ENCODE measurements around the gene ZFR. TPM values are rescaled to one million over a fixed set of nuclear protein-coding genes. Genes with fewer than 3 reads are reported as not detected.

ZFR gene
- total RNA-seq (10 to 100 TPM; 47.1 to 49.5 TPM), polyA plus RNA-seq (ENCODE audit: insufficient read length in 6 of 6) (100 to 1,000 TPM in 4 of 6 donors, 10 to 100 TPM in 2; 90.2 to 116 (median 109) TPM)
- long read RNA-seq, donor 1, full-length matches to known transcripts, result 36 of 87 reads
- long read RNA-seq, donor 1, partial matches to known transcripts, result 51 of 87 reads
- long read RNA-seq, donor 1, other reads (novel, unspliced or antisense), result 0 of 87 reads
- long read RNA-seq, donor 2, full-length matches to known transcripts, result 21 of 775 reads
- long read RNA-seq, donor 2, partial matches to known transcripts, result 276 of 775 reads
- long read RNA-seq, donor 2, other reads (novel, unspliced or antisense), result 478 of 775 reads
- long read RNA-seq, donor 3, full-length matches to known transcripts, result 25 of 44 reads
- long read RNA-seq, donor 3, partial matches to known transcripts, result 19 of 44 reads
- long read RNA-seq, donor 3, other reads (novel, unspliced or antisense), result 0 of 44 reads
- long read RNA-seq, donor 4, transcript ZFR-204 (6 exons, 1,159 nt), result major isoform, 5 of 16 reads
- long read RNA-seq, donor 4, partial matches to known transcripts, result 8 of 16 reads
- long read RNA-seq, donor 4, other reads (novel, unspliced or antisense), result 3 of 16 reads
- long read RNA-seq, donor 5, full-length matches to known transcripts, result 17 of 37 reads
- long read RNA-seq, donor 5, partial matches to known transcripts, result 20 of 37 reads
- long read RNA-seq, donor 5, other reads (novel, unspliced or antisense), result 0 of 37 reads
- long read RNA-seq, donor 6, full-length matches to known transcripts, result 19 of 38 reads
- long read RNA-seq, donor 6, partial matches to known transcripts, result 19 of 38 reads
- long read RNA-seq, donor 6, other reads (novel, unspliced or antisense), result 0 of 38 reads
- long read RNA-seq, donor 7, full-length matches to known transcripts, result 6 of 6 reads
- long read RNA-seq, donor 7, partial matches to known transcripts, result 0 of 6 reads
- long read RNA-seq, donor 7, other reads (novel, unspliced or antisense), result 0 of 6 reads
- long read RNA-seq, donor 8, full-length matches to known transcripts, result 11 of 16 reads
- long read RNA-seq, donor 8, partial matches to known transcripts, result 5 of 16 reads
- long read RNA-seq, donor 8, other reads (novel, unspliced or antisense), result 0 of 16 reads
- long read RNA-seq, donor 9, result 0 reads
- long read RNA-seq, donor 10, transcript ZFR-204 (6 exons, 1,159 nt), result major isoform, 8 of 20 reads
- long read RNA-seq, donor 10, partial matches to known transcripts, result 12 of 20 reads
- long read RNA-seq, donor 10, other reads (novel, unspliced or antisense), result 0 of 20 reads
- long read RNA-seq, donor 11, full-length matches to known transcripts, result 18 of 37 reads
- long read RNA-seq, donor 11, partial matches to known transcripts, result 19 of 37 reads
- long read RNA-seq, donor 11, other reads (novel, unspliced or antisense), result 0 of 37 reads
- long read RNA-seq, donor 12, full-length matches to known transcripts, result 22 of 42 reads
- long read RNA-seq, donor 12, partial matches to known transcripts, result 20 of 42 reads
- long read RNA-seq, donor 12, other reads (novel, unspliced or antisense), result 0 of 42 reads

GRCh38 chr5:32444431-32445286 lies at the start of gene ZFR:
ZFR (minus strand) TSS chr5:32444740; CDS start chr5:32444658, 82 bp downstream.
- Histone ChIP-seq H3K36me3 (no peaks in the 10 kb centered on the region), H3K9me3 (no peaks in the 10 kb centered on the region), H3K27ac (peak within 1 kb of the TSS; percentile 92 to 94), H3K4me1 (peaks cover 10 to 47% of the 10 kb centered on the region in 2 donors), H3K27me3 (no peaks in the 10 kb centered on the region), H3K4me3 (peak within 1 kb of the TSS; percentile 80 to 99)
- peak; percentile 96 for ATAC-seq
- peak; percentile 91 to 98 (median 95) for DNase-seq
- no peak for TF ChIP-seq CTCF (IDR thresholded peaks at IDR 0.05)
- intact Hi-C loops (cut with DNase I), result no loop called here

- DNase-seq (no peak), ATAC-seq (no peak)
- no peaks in the 10 kb centered on the region for H3K36me3 ChIP-seq
- H3K4me1 ChIP-seq, result no peaks in the 10 kb centered on the region
- H3K9me3 ChIP-seq, result no peaks in the 10 kb centered on the region
- H3K27me3 ChIP-seq, result no peaks in the 10 kb centered on the region
- intact Hi-C loops (cut with DNase I), result no loop called here
- H3K27ac ChIP-seq, result no peak overlapping the region
- no peak for TF ChIP-seq CTCF (IDR thresholded peaks at IDR 0.05)
- H3K4me3 ChIP-seq, result no peak overlapping the region
Observed at GRCh38 chr5:32490972-32491557, 46.5 kb upstream of the ZFR start.

GRCh38 chr5:32489791-32490562 lies 45.4 kb upstream of the ZFR start:
- TF ChIP-seq CTCF (IDR thresholded peaks at IDR 0.05), result peak; percentile 52 to 64
- ATAC-seq (peak; percentile 84), DNase-seq (peak in 3 of 4 donors; percentile 77 to 92 (median 80))
- H3K36me3 ChIP-seq, result no peaks in the 10 kb centered on the region
- H3K9me3 ChIP-seq, result no peaks in the 10 kb centered on the region
- intact Hi-C loops (cut with DNase I), result no loop called here
- no peak overlapping the region for H3K4me3 ChIP-seq
- no peak overlapping the region for H3K27ac ChIP-seq
- H3K27me3 ChIP-seq, result no peaks in the 10 kb centered on the region
- H3K4me1 ChIP-seq, result no peaks in the 10 kb centered on the region

Data from left lung (tissue), 14 donors.